Endothelial cell of umbilical vein (primary cell): Measurements from ENCODE around the gene PTOV1. TPM values are rescaled to one million over a fixed set of nuclear protein-coding genes. Genes with fewer than 3 reads are reported as not detected.

ENCODE experiments used
- BruUV-seq: library from RNA; stranded (reverse); fragments of 400-500 nt; replicated peaks from 2 replicates; lab custom pipeline; 2021; lab: Mats Ljungman, UMichigan
- CTCF ChIA-PET: fragments of 300-600, 350-600 bp; sonication (Branson Sonifier 250); formaldehyde crosslinking; loops from one replicate; lab custom pipeline; 2021; ENCODE audit warnings: antibody characterized with exemption, inconsistent platforms; lab: Charles Lee
- POLR2A ChIA-PET: fragments of 300-600, 350-600 bp; sonication (Branson Sonifier 250); formaldehyde crosslinking; loops from one replicate; lab custom pipeline; 2021; ENCODE audit warnings: antibody characterized with exemption, inconsistent platforms; lab: Charles Lee
- DNase-seq: peaks from one replicate; pipeline ENCODE4 v3.0.0-alpha.2; 2011; ENCODE audit warnings: low read depth, low spot score
- FAIRE-seq: peaks from 2 replicates; lab custom pipeline; 2011; peaks lifted over from hg19 to GRCh38; lab: Jason Lieb, UNC
- H2AFZ ChIP-seq: 2 replicates; pipeline ENCODE4 v1.6.0; 2012; ENCODE audit warnings: low read depth, low read length, control low read depth, inconsistent platforms
- H3K27ac ChIP-seq: 2 replicates; pipeline ENCODE4 v1.5.1; 2011; ENCODE audit warnings: low read depth, mild to moderate bottlenecking, control low read depth, low read length, moderate library complexity; ENCODE audit not compliant: insufficient read depth
- H3K27me3 ChIP-seq, 2 experiments: 2 replicates each; pipeline versions ENCODE4 v1.6.0 to v1.6.1; 2011; ENCODE audit warnings: low read length in 2 of 2, mixed read lengths in 1 of 2; ENCODE audit not compliant: control insufficient read depth in 2 of 2, insufficient read depth in 2 of 2
- H3K36me3 ChIP-seq, 2 experiments: 2 replicates in 1 of 2; 3 replicates in 1 of 2; pipeline ENCODE4 v1.5.1; 2011; ENCODE audit warnings: low read length in 2 of 2, mild to moderate bottlenecking in 1 of 2, moderate library complexity in 1 of 2; ENCODE audit not compliant: control insufficient read depth in 2 of 2, insufficient read depth in 2 of 2; ENCODE audit errors: extremely low read depth in 1 of 2
- H3K4me1 ChIP-seq: 3 replicates; pipeline ENCODE4 v1.5.1; 2011; ENCODE audit warnings: mild to moderate bottlenecking, low read length; ENCODE audit not compliant: control insufficient read depth, insufficient read depth; ENCODE audit errors: extremely low read depth
- H3K4me2 ChIP-seq: 2 replicates; pipeline ENCODE4 v1.6.1; 2011; ENCODE audit warnings: low read length, control low read depth, mixed read lengths; ENCODE audit not compliant: insufficient read depth
- H3K4me3 ChIP-seq, 3 experiments: fragments of 200-600 bp in 1 of 3; sonication (generic), shearing (Covaris generic) in 1 of 3; replicated peaks in 1 of 3; 2 replicates each; pipeline ENCODE4 v1.5.1; 2011 to 2016; ENCODE audit warnings: control low read depth in 3 of 3, low read length in 3 of 3, mild to moderate bottlenecking in 2 of 3, inconsistent platforms in 1 of 3, low read depth in 1 of 3, moderate library complexity in 1 of 3; ENCODE audit not compliant: insufficient read depth in 1 of 3
- H3K79me2 ChIP-seq: 2 replicates; pipeline ENCODE4 v1.6.0; 2012; ENCODE audit warnings: low read length, inconsistent platforms; ENCODE audit not compliant: control insufficient read depth, insufficient read depth
- H3K9ac ChIP-seq: replicated peaks from 2 replicates; pipeline ENCODE3; 2011; ENCODE audit warnings: low read length, control low read depth; ENCODE audit not compliant: insufficient read depth; ENCODE audit errors: extremely low read depth
- H3K9me1 ChIP-seq: replicated peaks from 3 replicates; pipeline ENCODE4 v1.6.0; 2011; ENCODE audit warnings: mild to moderate bottlenecking, low read length; ENCODE audit not compliant: control insufficient read depth, insufficient read depth; ENCODE audit errors: extremely low read depth
- H3K9me3 ChIP-seq: replicated peaks from 2 replicates; pipeline ENCODE4 v1.5.1; 2012; ENCODE audit warnings: low read length, inconsistent platforms; ENCODE audit not compliant: control insufficient read depth, insufficient read depth
- H4K20me1 ChIP-seq: replicated peaks from 2 replicates; pipeline ENCODE3; 2011; ENCODE audit warnings: mild to moderate bottlenecking, low read length; ENCODE audit not compliant: control insufficient read depth, insufficient read depth; ENCODE audit errors: extremely low read depth
- CTCF ChIP-seq, 2 donors: IDR thresholded peaks; 1 replicate in 1 of 2; 2 replicates in 1 of 2; pipeline ENCODE4 v1.5.1; 2011; ENCODE audit warnings: low read length in 2 of 2, mild to moderate bottlenecking in 2 of 2, moderate library complexity in 2 of 2, control low read depth in 1 of 2, inconsistent platforms in 1 of 2, low read depth in 1 of 2; ENCODE audit not compliant: insufficient read depth in 1 of 2; ENCODE audit errors: extremely low read depth in 1 of 2
- EZH2 ChIP-seq: IDR thresholded peaks from 2 replicates; pipeline ENCODE4 v1.6.1; 2012; ENCODE audit warnings: borderline replicate concordance, low read depth, mild to moderate bottlenecking, moderate library complexity, low read length, inconsistent platforms; ENCODE audit not compliant: severe bottlenecking
- FOS ChIP-seq: IDR thresholded peaks from 2 replicates; pipeline ENCODE4 v1.6.1; 2011; ENCODE audit warnings: mild to moderate bottlenecking, low read length, moderate library complexity, borderline replicate concordance; ENCODE audit not compliant: insufficient read depth
- GATA2 ChIP-seq: IDR thresholded peaks from 2 replicates; pipeline ENCODE4 v1.7.0; 2011; ENCODE audit warnings: low read depth, mild to moderate bottlenecking, moderate library complexity, mixed read lengths, low read length; ENCODE audit not compliant: insufficient read length, insufficient read depth
- JUN ChIP-seq: IDR thresholded peaks from 2 replicates; pipeline ENCODE4 v1.6.1; 2011; ENCODE audit warnings: borderline replicate concordance, low read depth; ENCODE audit not compliant: insufficient read length, insufficient read depth
- MAX ChIP-seq: IDR thresholded peaks from 2 replicates; pipeline ENCODE4 v1.6.1; 2011; ENCODE audit not compliant: insufficient read depth, insufficient read length
- MYC ChIP-seq: IDR thresholded peaks from one replicate; pipeline ENCODE4 v1.6.1; 2011; ENCODE audit warnings: mild to moderate bottlenecking, low read depth, low read length
- POLR2A ChIP-seq: IDR thresholded peaks from 2 replicates; pipeline ENCODE4 v1.6.1; 2012; ENCODE audit warnings: low read depth, mild to moderate bottlenecking, control low read depth, low read length
- POLR2AphosphoS5 ChIP-seq: IDR thresholded peaks from 2 replicates; pipeline ENCODE4 v1.6.1; 2012; ENCODE audit warnings: low read depth, mild to moderate bottlenecking, control low read depth, low read length, moderate library complexity; ENCODE audit not compliant: insufficient read depth
- dilution Hi-C: fragments of 300-500 bp; cut with MboI; formaldehyde crosslinking; loops from one replicate; pipeline ENCODE4 v1.15.0; 2019; ENCODE audit warnings: low sequenced_read_pairs; ENCODE audit not compliant: extremely low pct_ligation_motif_present
- intact Hi-C: fragments of 100-400 bp; cut with micrococcal nuclease; formaldehyde crosslinking; loops from one replicate; pipeline ENCODE4 v1.10.0; 2022
- polyA plus RNA-seq, 4 experiments: library from polyadenylated mRNA; depleted of rRNA in 3 of 4; stranded (reverse) in 3 of 4; unstranded in 1 of 4; fragments of >200 nt; gene quantifications; 2 replicates each; pipeline versions ENCODE4 v1.2.1 to v1.2.3, GENCODE V29; 2011 to 2012; ENCODE audit warnings: missing spikeins in 1 of 4
- total RNA-seq: library from RNA; stranded (reverse); gene quantifications from 2 replicates; pipeline ENCODE4 v1.2.3, GENCODE V29; 2021

PTOV1 gene
- total and polyA plus RNA-seq, 2 donors (not counting 3 experiments of a cell fraction or from before 2014, with no cell fraction given): 116 to 184 TPM

- H4K20me1 ChIP-seq: no peaks in the 10 kb centered on the region
These were observed 699 bp downstream of the PTOV1 start for GRCh38 chr19:49851456-49852259.

More at GRCh38 chr19:49851456-49852259, 699 bp downstream of the PTOV1 start:
- intact Hi-C loops: no loop called here
- H3K9me1 ChIP-seq: no peaks in the 10 kb centered on the region
- H3K4me3 ChIP-seq: peak overlapping the region; percentile 2 to 67 (median 57)
- no peak for FAIRE-seq
- H3K4me2 ChIP-seq: peak overlapping the region; percentile 40
- peak overlapping the region; percentile 68 for H3K27ac ChIP-seq
- H3K9me3 ChIP-seq: no peaks in the 10 kb centered on the region
- peaks cover 25% of the 10 kb centered on the region for H3K79me2 ChIP-seq
- POLR2A ChIA-PET: interaction anchor here (1.2 kb wide), 1 partner anchor 14 kb away, joined by 6 read pairs; no protein-coding TSS in a partner anchor
- CTCF ChIA-PET: interaction anchor here (1.6 to 1.8 kb wide), 2 partner anchors 18 to 39 kb away, joined by 8 to 15 read pairs; partner anchors contain the start of gene FUZ
- H3K4me1 ChIP-seq: peaks cover 24% of the 10 kb centered on the region
- H2AFZ ChIP-seq: no peak overlapping the region
- TF ChIP-seq GATA2 (no peak), MYC (no peak), FOS (no peak), MAX (no peak), POLR2A (no peak), EZH2 (no peak), JUN (no peak), POLR2AphosphoS5 (no peak), CTCF (IDR thresholded peaks at IDR 0.05; ENCODE audit: extremely low read depth in 1 of 2, insufficient read depth in 1 of 2, low read depth in 1 of 2, low read length in 2 of 2) (no peak)
- H3K9ac ChIP-seq: peak overlapping the region; percentile 73
- peak; percentile 37 for DNase-seq
- dilution Hi-C loops: no loop called here
- H3K27me3 ChIP-seq: no peaks in the 10 kb centered on the region
- peaks cover 0 to 16% of the 10 kb centered on the region in 2 experiments for H3K36me3 ChIP-seq
- no TSS peak for BruUV-seq
